ENCODE data around the gene BABAM2. TPM values are rescaled to one million over a fixed set of nuclear protein-coding genes. Genes with fewer than 3 reads are reported as not detected.

The BABAM2 gene
- total and polyA plus RNA-seq, 7 donors = 22.9 to 52.3 (median 25.2) TPM

DNA sequence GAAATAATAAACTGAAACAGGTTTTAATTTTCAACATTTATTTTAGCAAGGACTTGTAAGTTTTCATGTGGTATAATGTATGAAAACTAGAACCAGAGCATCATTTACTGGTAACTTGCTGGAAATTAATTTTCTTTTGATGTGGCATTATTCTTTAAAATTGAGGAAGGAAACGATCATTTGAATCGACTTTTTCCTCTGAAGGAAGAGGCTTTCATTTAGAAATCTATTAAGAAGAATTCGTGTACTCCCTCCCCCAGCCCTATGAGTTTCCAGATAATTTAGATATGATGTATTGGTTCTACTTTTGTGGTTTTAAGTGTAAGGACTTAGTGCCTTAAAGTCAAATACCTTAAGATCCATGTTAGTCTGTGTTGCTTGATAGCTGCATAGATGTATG lies 2.5 kb downstream of the BABAM2 start:
- peaks cover 0 to 28% (median 19%) of the 10 kb centered on the region in 4 donors for H3K4me1 ChIP-seq
- no peaks in the 10 kb centered on the region for H3K27me3 ChIP-seq
- no peak overlapping the region for H3K27ac ChIP-seq
- no peak for DNase-seq
- peaks cover 0 to 22% (median 2%) of the 10 kb centered on the region in 4 donors for H3K36me3 ChIP-seq
- H3K4me3 ChIP-seq = no peak overlapping the region
- intact Hi-C loops (cut with DNase I) = loop anchor here (5.0 kb wide), 2 partner anchors 189 to 269 kb away; no protein-coding TSS in a partner anchor
- WGBS, 2 donors = 41 to 80% methylated on average over 3 of the region's 3 CpGs
- TF ChIP-seq, protein P1, sequence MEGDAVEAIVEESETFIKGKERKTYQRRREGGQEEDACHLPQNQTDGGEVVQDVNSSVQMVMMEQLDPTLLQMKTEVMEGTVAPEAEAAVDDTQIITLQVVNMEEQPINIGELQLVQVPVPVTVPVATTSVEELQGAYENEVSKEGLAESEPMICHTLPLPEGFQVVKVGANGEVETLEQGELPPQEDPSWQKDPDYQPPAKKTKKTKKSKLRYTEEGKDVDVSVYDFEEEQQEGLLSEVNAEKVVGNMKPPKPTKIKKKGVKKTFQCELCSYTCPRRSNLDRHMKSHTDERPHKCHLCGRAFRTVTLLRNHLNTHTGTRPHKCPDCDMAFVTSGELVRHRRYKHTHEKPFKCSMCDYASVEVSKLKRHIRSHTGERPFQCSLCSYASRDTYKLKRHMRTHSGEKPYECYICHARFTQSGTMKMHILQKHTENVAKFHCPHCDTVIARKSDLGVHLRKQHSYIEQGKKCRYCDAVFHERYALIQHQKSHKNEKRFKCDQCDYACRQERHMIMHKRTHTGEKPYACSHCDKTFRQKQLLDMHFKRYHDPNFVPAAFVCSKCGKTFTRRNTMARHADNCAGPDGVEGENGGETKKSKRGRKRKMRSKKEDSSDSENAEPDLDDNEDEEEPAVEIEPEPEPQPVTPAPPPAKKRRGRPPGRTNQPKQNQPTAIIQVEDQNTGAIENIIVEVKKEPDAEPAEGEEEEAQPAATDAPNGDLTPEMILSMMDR (IDR thresholded peaks at IDR 0.05) = no peak
- TF ChIP-seq EP300 (IDR thresholded peaks at IDR 0.05) = no peak
- TF ChIP-seq POLR2AphosphoS5 (IDR thresholded peaks at IDR 0.05) = no peak
- TF ChIP-seq POLR2A (IDR thresholded peaks at IDR 0.05) = no peak
- no peaks in the 10 kb centered on the region for H3K9me3 ChIP-seq

DNA sequence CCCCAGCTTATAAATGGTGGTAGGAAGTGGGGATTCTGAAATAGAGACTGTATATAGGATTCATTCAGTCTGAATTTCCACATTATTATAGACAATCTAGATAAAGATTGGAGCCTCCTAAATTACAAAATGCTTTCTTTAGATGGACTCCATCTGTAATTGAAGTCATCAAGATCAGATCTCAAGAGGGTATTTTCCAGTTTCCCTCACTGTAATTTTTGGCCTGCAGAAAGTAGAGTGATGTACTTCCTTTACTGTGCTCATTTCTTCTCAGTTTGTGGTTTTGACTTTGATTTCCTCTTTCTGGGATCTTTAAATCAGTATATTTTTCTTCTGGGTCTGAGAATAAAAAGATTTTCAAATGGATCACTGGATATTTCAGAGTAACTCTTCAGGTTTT lies 7.2 kb downstream of the BABAM2 start:
- intact Hi-C loops (cut with DNase I) = no loop called here

DNA sequence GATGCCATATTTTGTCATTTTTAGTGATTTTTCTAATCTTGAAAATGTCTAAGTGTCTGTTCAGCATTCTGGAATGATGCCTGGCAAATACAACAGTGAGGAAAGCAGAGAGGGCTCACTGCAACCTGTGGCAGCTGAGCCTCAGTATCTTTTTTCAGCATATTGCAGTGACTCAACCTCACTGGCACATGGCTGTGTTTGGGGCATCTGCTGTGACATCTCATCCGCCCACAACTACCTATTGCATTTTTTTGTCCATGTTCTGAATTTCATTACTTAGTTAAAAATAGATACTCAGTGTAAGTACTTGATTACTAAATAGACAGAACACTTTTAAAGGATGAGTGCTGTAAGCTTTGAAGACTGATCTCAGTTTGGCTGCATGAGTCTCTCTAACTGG lies 10.7 kb downstream of the BABAM2 start:
- no peak for DNase-seq
- no peak for TF ChIP-seq EP300 (IDR thresholded peaks at IDR 0.05)
- no peak for TF ChIP-seq POLR2A (IDR thresholded peaks at IDR 0.05)
- TF ChIP-seq, protein P1 (IDR thresholded peaks at IDR 0.05) = no peak
- TF ChIP-seq POLR2AphosphoS5 (IDR thresholded peaks at IDR 0.05) = no peak
- Histone ChIP-seq H3K36me3 (peaks cover 0 to 18% (median 2%) of the 10 kb centered on the region in 4 donors), H3K4me1 (peaks cover 0 to 16% (median 1%) of the 10 kb centered on the region in 4 donors), H3K27me3 (no peaks in the 10 kb centered on the region), H3K4me3 (no peak overlapping the region), H3K9me3 (no peaks in the 10 kb centered on the region), H3K27ac (peak overlapping the region in 1 of 4 donors; percentile 20)
- 87 to 88% methylated on average over 1 of the region's 1 CpG for WGBS, 2 donors
- intact Hi-C loops (cut with DNase I) = no loop called here

More for the DNA sequence above, 7.2 kb downstream of the BABAM2 start:
- Histone ChIP-seq H3K36me3 (peaks cover 0 to 23% (median 2%) of the 10 kb centered on the region in 4 donors), H3K27ac (no peak overlapping the region), H3K4me1 (peaks cover 0 to 3% (median 0%) of the 10 kb centered on the region in 4 donors), H3K9me3 (no peaks in the 10 kb centered on the region), H3K27me3 (no peaks in the 10 kb centered on the region), H3K4me3 (no peak overlapping the region)
- TF ChIP-seq, protein P1 (IDR thresholded peaks at IDR 0.05) = no peak
- TF ChIP-seq EP300 (IDR thresholded peaks at IDR 0.05) = no peak
- TF ChIP-seq POLR2A (IDR thresholded peaks at IDR 0.05) = no peak
- no peak for TF ChIP-seq POLR2AphosphoS5 (IDR thresholded peaks at IDR 0.05)
- DNase-seq = no peak

GRCh38 chr2:27902098-27902497 lies 11.6 kb downstream of the BABAM2 start:
- no peak for TF ChIP-seq POLR2AphosphoS5 (IDR thresholded peaks at IDR 0.05)
- no peak for TF ChIP-seq POLR2A (IDR thresholded peaks at IDR 0.05)
- no peak for TF ChIP-seq EP300 (IDR thresholded peaks at IDR 0.05)
- TF ChIP-seq, protein P1 (IDR thresholded peaks at IDR 0.05) = no peak
- H3K9me3 ChIP-seq = no peaks in the 10 kb centered on the region
- no peak overlapping the region for H3K4me3 ChIP-seq
- H3K4me1 ChIP-seq = peaks cover 0 to 20% (median 3%) of the 10 kb centered on the region in 4 donors
- DNase-seq = no peak
- 81 to 93% methylated on average over 1 of the region's 1 CpG for WGBS, 2 donors
- H3K27me3 ChIP-seq = no peaks in the 10 kb centered on the region
- no peak overlapping the region for H3K27ac ChIP-seq
- H3K36me3 ChIP-seq = peaks cover 0 to 9% (median under 1%) of the 10 kb centered on the region in 4 donors
- intact Hi-C loops (cut with DNase I) = no loop called here

- intact Hi-C loops (cut with DNase I) = no loop called here
- 79 to 81% methylated on average over 2 of the region's 2 CpGs for WGBS, 2 donors
- peaks cover 0 to 24% (median 5%) of the 10 kb centered on the region in 4 donors for H3K4me1 ChIP-seq
- peaks cover 0 to under 1% (median 0%) of the 10 kb centered on the region in 4 donors for H3K36me3 ChIP-seq
- no peak overlapping the region for H3K4me3 ChIP-seq
- no peak overlapping the region for H3K27ac ChIP-seq
- H3K27me3 ChIP-seq = no peaks in the 10 kb centered on the region
- no peaks in the 10 kb centered on the region for H3K9me3 ChIP-seq
- TF ChIP-seq, protein P1 (IDR thresholded peaks at IDR 0.05) = no peak
- no peak for TF ChIP-seq POLR2A (IDR thresholded peaks at IDR 0.05)
- no peak for TF ChIP-seq EP300 (IDR thresholded peaks at IDR 0.05)
- no peak for DNase-seq
Observed at GRCh38 chr2:27903018-27903417, 12.5 kb downstream of the BABAM2 start.

All from sigmoid colon (tissue), 7 donors.